Endometrial microvascular endothelial cells (primary cell): ENCODE results near the gene SLC7A5. TPM values are rescaled to one million over a fixed set of nuclear protein-coding genes. Genes with fewer than 3 reads are reported as not detected.
"Not testable (repeated sequence)": the region's sequence is repeated elsewhere in the genome, so short reads cannot be mapped to it uniquely, and the experiment has no call there.

Source experiments
- in situ Hi-C: cut with HindIII; loops from 2 replicates; pipeline ENCODE4 v1.10.0; 2017; ENCODE audit warnings: low sequenced_read_pairs, low pct_unique_long_range_greater_than_20kb; ENCODE audit errors: inconsistent ontology term
- total RNA-seq: library from RNA; depleted of rRNA; stranded (reverse); fragments of >200 nt; gene quantifications from one replicate; pipeline ENCODE4 v1.2.3, GENCODE V29; 2015; ENCODE audit errors: inconsistent ontology term

Gene SLC7A5
- total RNA-seq, 1 donor from 2014 or later = 34.8 TPM

- in situ Hi-C loops = no loop called here
Observed at GRCh38 chr16:87815567-87815966, 53.7 kb downstream of the SLC7A5 start.

- in situ Hi-C loops = no loop called here
Observed at GRCh38 chr16:87812200-87812656, 57.1 kb downstream of the SLC7A5 start.

GRCh38 chr16:87811454-87811853 lies 57.9 kb downstream of the SLC7A5 start:
- in situ Hi-C loops = not testable (repeated sequence)

- in situ Hi-C loops = no loop called here
Observed at GRCh38 chr16:87809150-87809902, 60.0 kb downstream of the SLC7A5 start.

- in situ Hi-C loops = no loop called here
Observed at GRCh38 chr16:87808108-87808507, 61.2 kb downstream of the SLC7A5 start.

GRCh38 chr16:87806641-87807546 lies 62.4 kb downstream of the SLC7A5 start:
- in situ Hi-C loops = no loop called here

GRCh38 chr16:87806261-87806640 lies 63.1 kb downstream of the SLC7A5 start:
- in situ Hi-C loops = no loop called here

- in situ Hi-C loops = no loop called here
Observed at GRCh38 chr16:87803385-87803784, 65.9 kb downstream of the SLC7A5 start.

- in situ Hi-C loops = no loop called here
Observed at GRCh38 chr16:87802670-87803069, 66.6 kb downstream of the SLC7A5 start.

- in situ Hi-C loops = no loop called here
Observed at GRCh38 chr16:87801679-87802259, 67.5 kb downstream of the SLC7A5 start.

- in situ Hi-C loops = no loop called here
Observed at GRCh38 chr16:87800497-87800896, 68.8 kb downstream of the SLC7A5 start.

GRCh38 chr16:87795336-87795735 lies 74.0 kb downstream of the SLC7A5 start:
- in situ Hi-C loops = no loop called here

- in situ Hi-C loops = no loop called here
Observed at GRCh38 chr16:87794485-87795078, 74.7 kb downstream of the SLC7A5 start.

GRCh38 chr16:87792205-87792565 lies 77.1 kb downstream of the SLC7A5 start:
- in situ Hi-C loops = no loop called here

GRCh38 chr16:87791295-87792204 lies 77.8 kb downstream of the SLC7A5 start:
- in situ Hi-C loops = no loop called here

- in situ Hi-C loops = no loop called here
Observed at GRCh38 chr16:87790292-87791100, 78.8 kb downstream of the SLC7A5 start.

GRCh38 chr16:87789437-87790291 lies 79.6 kb downstream of the SLC7A5 start:
- in situ Hi-C loops = no loop called here
